NCI-H524 (cell line): ENCODE data around the gene CDH4.

Experiments used
- DNase-seq, 2 experiments: peaks; one replicate each; lab custom pipeline; 2025; lab: John Stamatoyannopoulos, UW

The CDH4 gene

DNA sequence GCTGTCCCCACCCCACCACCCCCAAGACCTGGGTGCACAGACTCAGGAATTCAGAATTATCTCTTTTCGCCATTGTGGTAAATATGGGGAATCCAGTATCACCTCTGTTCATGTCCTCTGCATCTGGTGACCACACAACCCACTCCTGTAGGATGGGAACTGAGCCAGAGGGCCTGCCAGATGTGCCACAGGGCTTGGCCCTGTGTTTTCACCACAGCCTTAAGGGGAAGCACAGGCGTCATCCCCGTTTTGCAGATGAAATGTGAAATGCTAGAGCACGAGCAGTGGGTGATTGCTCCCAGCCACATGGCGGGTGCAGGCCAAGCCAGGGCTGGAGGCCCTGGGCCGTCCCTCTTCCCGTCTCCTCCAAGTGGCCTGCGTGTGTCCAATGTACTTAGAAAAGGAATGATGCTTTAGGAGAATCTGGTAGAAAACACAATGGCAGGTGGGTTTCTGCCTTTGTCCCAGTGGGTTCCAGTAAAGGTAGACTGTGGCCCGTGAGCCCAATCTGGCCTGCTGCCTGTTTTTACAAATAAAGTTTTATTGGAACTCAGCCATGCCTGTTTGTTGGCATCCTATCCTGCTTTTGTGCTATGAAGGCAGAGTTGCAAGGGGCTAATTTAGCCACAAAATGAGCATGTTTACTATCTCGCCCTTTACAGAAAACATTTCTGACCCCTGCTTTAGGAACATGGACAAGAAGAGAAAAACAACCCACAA, 309.2 kb downstream of the CDH4 start:
- no peak for DNase-seq

DNA sequence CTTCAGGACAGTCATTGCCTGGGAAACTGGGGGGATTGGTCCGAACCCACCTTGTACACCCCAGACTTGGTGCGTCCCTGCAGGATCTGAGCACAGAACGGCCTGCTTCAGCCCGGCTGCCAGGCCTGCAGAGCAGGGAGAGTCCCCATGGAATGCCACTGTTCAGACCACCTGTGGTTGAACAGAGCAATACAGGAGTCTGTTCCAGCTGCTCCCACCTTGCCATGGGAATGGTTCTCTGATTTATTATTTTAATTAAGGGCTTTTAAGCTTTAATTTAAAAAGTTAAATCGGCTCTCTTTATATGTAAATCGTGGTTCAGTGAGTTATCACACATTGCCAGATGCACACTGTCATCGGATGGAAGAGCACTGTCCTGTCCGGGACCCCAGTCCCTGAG, 310.4 kb downstream of the CDH4 start:
- DNase-seq, result no peak

DNA sequence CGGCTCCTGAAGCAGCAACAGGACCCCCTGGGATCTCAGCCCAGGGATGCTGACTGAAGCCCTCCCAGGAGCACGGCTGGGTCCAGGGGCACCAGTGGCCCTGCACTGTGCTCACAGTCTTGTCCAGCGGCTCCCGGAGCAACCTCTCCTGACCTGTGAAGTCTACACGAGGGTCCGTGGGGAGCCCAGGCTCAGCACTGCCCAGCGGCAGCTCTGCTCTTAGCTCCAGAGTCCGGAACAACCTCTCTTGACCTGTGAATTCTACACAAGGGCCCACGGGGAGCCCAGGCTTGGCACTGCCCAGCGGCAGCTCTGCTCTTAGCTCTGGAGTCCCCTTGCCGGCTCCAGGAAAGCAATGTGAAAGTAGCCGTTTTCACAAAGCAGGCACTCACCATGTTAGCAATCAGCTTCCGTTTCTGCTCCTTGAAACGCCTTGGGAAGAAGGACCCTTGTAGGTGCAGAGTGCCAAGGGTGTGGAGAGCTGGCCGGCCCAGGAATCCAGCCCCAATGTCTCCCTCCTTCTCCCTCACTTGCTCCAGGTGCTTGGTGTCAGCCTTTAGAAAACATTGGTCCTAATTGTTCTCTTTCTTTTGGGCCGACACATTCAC, 310.9 kb downstream of the CDH4 start:
- DNase-seq, result no peak

- DNase-seq, result no peak
Measured at GRCh38 chr20:61564628-61565027, 312.6 kb downstream of the CDH4 start.

GRCh38 chr20:61565791-61566190, 313.7 kb downstream of the CDH4 start:
- no peak for DNase-seq

GRCh38 chr20:61566691-61567090, 314.6 kb downstream of the CDH4 start:
- no peak for DNase-seq

DNA sequence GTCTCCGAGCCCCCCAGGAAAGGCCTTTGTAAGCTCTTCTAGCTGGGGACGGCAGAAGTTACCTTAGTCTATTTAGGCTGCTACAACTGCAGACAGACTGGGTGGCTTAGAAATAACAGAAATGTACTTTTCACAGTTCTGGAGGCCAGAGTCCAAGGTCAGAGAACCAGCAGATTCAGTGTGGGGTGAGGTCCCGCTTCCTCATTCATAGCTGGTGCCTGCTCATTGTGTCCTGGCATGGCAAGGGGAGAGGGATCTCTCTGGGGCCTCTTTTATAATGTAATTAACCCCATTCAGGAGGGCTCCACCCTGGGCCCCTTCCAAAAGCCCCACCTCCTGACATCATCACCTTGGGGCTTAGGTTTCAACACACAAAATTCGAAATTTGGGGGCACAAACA, 315.1 kb downstream of the CDH4 start:
- no peak for DNase-seq

GRCh38 chr20:61569825-61570224, 317.8 kb downstream of the CDH4 start:
- DNase-seq, result no peak

- DNase-seq, result no peak
Measured at GRCh38 chr20:61570646-61571195, 318.7 kb downstream of the CDH4 start.

- DNase-seq, result no peak
Measured at GRCh38 chr20:61571221-61571620, 319.2 kb downstream of the CDH4 start.

GRCh38 chr20:61571916-61572711, 320.1 kb downstream of the CDH4 start:
- no peak for DNase-seq

DNA sequence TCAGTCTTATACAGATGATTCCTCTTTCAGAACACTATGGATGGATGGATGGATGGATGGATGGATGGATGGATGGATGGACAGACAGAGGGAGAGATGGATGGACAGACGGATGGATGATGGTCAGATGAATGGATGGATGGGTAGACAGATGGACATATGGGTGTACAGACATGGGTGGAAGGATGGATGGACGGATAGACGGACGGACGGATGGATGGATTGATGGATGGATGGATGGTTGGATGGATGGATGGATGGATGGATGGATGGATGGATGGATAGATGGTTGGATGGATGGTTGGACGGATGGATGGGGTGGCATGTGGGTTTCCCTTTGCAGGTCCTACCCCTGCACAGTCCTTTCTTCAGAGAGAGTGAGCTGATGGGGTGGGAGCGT, 320.7 kb downstream of the CDH4 start:
- no peak for DNase-seq

GRCh38 chr20:61573415-61574305, 321.6 kb downstream of the CDH4 start:
- no peak for DNase-seq

DNA sequence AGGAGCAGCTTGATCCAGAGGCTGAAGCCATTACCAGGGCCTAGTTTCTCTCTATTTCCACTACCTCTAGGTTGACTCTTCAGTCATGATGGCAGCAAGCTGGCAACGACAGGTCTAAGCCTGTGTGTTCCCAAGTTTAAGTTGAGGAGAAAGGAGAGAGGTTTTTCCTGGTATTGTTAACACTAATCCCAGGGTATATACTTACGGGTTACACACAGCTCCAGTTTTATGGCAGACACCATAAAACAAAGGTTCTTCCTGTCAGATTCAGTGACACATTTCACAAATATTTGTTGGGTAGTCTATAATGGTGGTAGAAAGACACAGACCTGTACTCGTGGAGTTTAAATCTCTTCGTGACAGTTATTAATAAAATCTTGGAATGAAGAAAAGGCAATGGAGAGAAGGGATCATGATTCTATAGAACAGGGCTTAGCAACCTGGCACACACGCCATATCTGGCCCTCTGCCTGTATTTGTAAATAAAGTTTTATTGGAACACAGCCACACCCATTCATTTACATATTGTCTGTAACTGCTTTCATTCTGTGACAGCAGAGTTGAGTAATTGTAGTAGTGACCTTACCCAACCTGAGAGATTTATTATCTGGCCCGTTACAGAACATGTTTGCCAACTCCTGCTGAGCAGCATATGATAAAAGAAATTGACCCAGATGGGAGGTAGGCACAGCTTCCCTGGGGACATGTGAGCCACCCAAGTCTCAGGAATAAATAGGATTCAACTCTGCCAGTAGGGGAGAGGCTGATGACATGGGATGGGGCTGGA, 323.3 kb downstream of the CDH4 start:
- no peak for DNase-seq

- no peak for DNase-seq
Measured at GRCh38 chr20:61576372-61576771, 324.3 kb downstream of the CDH4 start.

GRCh38 chr20:61577065-61577464, 325.0 kb downstream of the CDH4 start:
- DNase-seq, result no peak

DNA sequence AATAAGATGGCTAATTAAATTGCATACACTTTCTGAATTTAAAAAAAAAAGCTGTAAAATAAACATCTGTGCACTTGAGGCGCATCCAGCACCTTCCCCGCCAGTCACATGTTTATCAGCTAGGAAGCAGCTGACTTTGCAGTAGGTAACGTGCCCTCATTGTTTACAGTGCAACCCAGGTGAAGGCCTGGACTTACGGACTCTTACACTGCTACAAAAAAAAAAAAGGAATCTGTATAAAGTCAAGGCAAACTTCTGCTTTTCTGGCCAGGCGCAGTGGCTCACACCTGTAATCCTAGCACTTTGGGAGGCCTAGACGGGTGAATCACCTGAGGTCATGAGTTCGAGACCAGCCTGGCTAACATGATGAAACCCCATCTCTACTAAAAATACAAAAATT, 327.8 kb downstream of the CDH4 start:
- DNase-seq, result no peak

DNA sequence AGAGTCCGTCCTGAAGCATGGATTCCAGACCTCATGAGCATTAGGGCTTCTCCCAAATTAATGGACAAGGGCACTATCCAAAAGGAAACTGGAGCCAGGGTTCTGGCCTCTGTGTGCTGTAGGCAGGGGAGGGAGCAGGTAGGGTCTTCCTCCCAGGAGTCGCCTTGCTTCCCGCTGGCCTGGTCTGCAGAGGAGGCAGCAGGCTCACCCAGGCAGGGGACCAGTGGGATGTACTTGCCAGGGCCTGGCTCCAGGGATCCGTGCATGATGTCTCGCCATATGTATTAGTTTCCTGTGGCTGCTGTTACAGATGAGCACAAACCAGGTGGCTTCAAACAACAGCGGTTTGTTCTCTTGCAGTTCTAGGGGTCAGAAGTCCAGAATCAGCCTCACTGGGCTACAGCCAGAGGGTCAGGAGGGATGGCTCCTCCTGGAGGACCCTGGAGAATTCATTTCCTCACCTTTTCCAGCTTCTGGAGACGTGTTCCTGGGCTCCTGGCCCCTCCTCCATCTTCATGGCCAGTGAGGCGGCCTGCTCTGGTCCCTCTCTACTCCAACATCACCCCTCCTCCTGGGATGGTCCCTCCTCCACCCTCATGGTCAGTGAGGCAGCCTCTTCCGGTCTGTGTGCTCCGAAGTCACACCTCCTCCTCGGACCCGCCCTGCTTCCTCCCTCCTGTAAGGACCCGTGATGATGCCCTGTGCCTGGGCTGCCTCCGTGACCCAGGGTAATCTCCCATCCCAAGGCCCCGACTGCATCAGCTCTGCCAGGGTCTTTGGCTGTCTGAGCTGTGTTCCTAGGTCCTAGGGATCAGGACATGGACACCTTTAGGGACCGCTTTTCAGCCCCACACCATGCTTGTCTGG, 329.1 kb downstream of the CDH4 start:
- no peak for DNase-seq

DNA sequence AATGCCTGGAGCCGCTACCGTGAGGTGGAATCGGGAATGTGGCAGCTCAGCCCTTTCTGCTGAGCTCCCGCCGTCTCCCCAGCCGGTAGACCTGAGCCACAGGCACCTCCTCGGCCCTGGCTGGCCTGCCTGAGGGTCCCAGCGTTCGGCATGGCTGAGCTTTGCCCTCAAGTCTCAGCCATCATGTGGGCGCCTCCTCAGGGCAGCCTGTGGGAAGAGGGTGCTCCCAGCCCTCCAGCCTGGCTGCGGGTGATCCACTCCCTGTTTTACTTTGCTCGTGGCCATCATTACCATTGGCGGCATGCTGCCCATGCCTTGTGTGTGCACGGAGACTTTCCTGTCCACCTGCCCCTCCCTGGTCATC, 329.7 kb downstream of the CDH4 start:
- DNase-seq, result no peak
